Neural progenitor cell (in vitro differentiated cells): Measurements from ENCODE around the gene KLHL40.

Experiments
- CTCF ChIP-seq: fragments of 200-600 bp; sonication (generic); IDR thresholded peaks from 2 replicates; pipeline ENCODE4 v1.5.1; 2017; ENCODE audit warnings: antibody characterized with exemption, mild to moderate bottlenecking
- EZH2 ChIP-seq: fragments of 200-600 bp; sonication (generic); IDR thresholded peaks from 2 replicates; pipeline ENCODE4 v1.6.1; 2017; ENCODE audit warnings: antibody characterized with exemption, mild to moderate bottlenecking, moderate library complexity

- no peak for TF ChIP-seq CTCF
- no peak for TF ChIP-seq EZH2
These were observed 6.9 kb upstream of the KLHL40 start for GRCh38 chr3:42678447-42678846.
